Measurements from ENCODE around the gene HELZ. TPM values are rescaled to one million over a fixed set of nuclear protein-coding genes. Genes with fewer than 3 reads are reported as not detected.

HELZ gene
- total RNA-seq, 1 donor from 2014 or later = 53.4 TPM

- FAIRE-seq (no peak), DNase-seq (ENCODE audit: low read depth) (no peak)
- Mint-ChIP-seq H3K27me3 (ENCODE audit: low read depth, unreplicated experiment) (no peaks in the 10 kb centered on the region), H3K4me1 (ENCODE audit: low read depth, unreplicated experiment) (no peaks in the 10 kb centered on the region), H3K27ac (ENCODE audit: unreplicated experiment) (no peak overlapping the region), H3K36me3 (ENCODE audit: low read depth, unreplicated experiment) (peaks cover 18% of the 10 kb centered on the region), H3K4me3 (ENCODE audit: unreplicated experiment) (no peak overlapping the region), H3K9me3 (ENCODE audit: unreplicated experiment) (peaks cover 2% of the 10 kb centered on the region)
- Histone ChIP-seq H3K4me3 (ENCODE audit: insufficient read depth, low read depth, low read length) (no peak overlapping the region), H2AFZ (ENCODE audit: low read depth, low read length) (no peak overlapping the region), H4K20me1 (ENCODE audit: insufficient read depth, low read length) (no peaks in the 10 kb centered on the region), H3K4me1 (ENCODE audit: insufficient read depth, low read length) (no peaks in the 10 kb centered on the region), H3K27ac (ENCODE audit: low read depth, low read length) (no peak overlapping the region), H3K9me3 (ENCODE audit: insufficient read depth, low read depth, low read length) (no peaks in the 10 kb centered on the region), H3K36me3 (ENCODE audit: insufficient read depth, low read length) (peaks cover 10% of the 10 kb centered on the region), H3K27me3 (ENCODE audit: insufficient read depth, low read length) (no peaks in the 10 kb centered on the region), H3K79me2 (ENCODE audit: insufficient read depth, low read length) (peaks cover 4% of the 10 kb centered on the region), H3K9ac (ENCODE audit: low read length) (no peak overlapping the region), H3K4me2 (ENCODE audit: low read length) (no peak overlapping the region)
- TF ChIP-seq EZH2 (IDR thresholded peaks at IDR 0.05; ENCODE audit: insufficient read depth, low read length) (no peak), CTCF (IDR thresholded peaks at IDR 0.05; ENCODE audit: insufficient read depth, low read depth, low read length) (no peak)
Measured at GRCh38 chr17:67116045-67116575, 128.9 kb downstream of the HELZ start.

GRCh38 chr17:67115401-67115800, 129.6 kb downstream of the HELZ start:
- H3K36me3 Mint-ChIP-seq (ENCODE audit: low read depth, unreplicated experiment) = peaks cover 18% of the 10 kb centered on the region
- H3K4me1 ChIP-seq (ENCODE audit: insufficient read depth, low read length) = no peaks in the 10 kb centered on the region

More at GRCh38 chr17:67115401-67115800, 129.6 kb downstream of the HELZ start:
- DNase-seq (ENCODE audit: low read depth) = no peak
- Histone ChIP-seq H3K4me2 (ENCODE audit: low read length) (no peak overlapping the region), H3K9ac (ENCODE audit: low read length) (no peak overlapping the region), H3K27me3 (ENCODE audit: insufficient read depth, low read length) (no peaks in the 10 kb centered on the region), H3K79me2 (ENCODE audit: insufficient read depth, low read length) (peaks cover 4% of the 10 kb centered on the region), H3K27ac (ENCODE audit: low read depth, low read length) (no peak overlapping the region), H3K4me3 (ENCODE audit: insufficient read depth, low read depth, low read length) (no peak overlapping the region), H2AFZ (ENCODE audit: low read depth, low read length) (no peak overlapping the region), H4K20me1 (ENCODE audit: insufficient read depth, low read length) (no peaks in the 10 kb centered on the region), H3K36me3 (ENCODE audit: insufficient read depth, low read length) (peaks cover 13% of the 10 kb centered on the region), H3K9me3 (ENCODE audit: insufficient read depth, low read depth, low read length) (no peaks in the 10 kb centered on the region)
- no peak overlapping the region for H3K27ac Mint-ChIP-seq (ENCODE audit: unreplicated experiment)
- peaks cover 2% of the 10 kb centered on the region for H3K9me3 Mint-ChIP-seq (ENCODE audit: unreplicated experiment)
- TF ChIP-seq EZH2 (IDR thresholded peaks at IDR 0.05; ENCODE audit: insufficient read depth, low read length) = no peak
- TF ChIP-seq CTCF (IDR thresholded peaks at IDR 0.05; ENCODE audit: insufficient read depth, low read depth, low read length) = no peak
- H3K27me3 Mint-ChIP-seq (ENCODE audit: low read depth, unreplicated experiment) = no peaks in the 10 kb centered on the region
- no peak for FAIRE-seq
- no peaks in the 10 kb centered on the region for H3K4me1 Mint-ChIP-seq (ENCODE audit: low read depth, unreplicated experiment)
- no peak overlapping the region for H3K4me3 Mint-ChIP-seq (ENCODE audit: unreplicated experiment)
